Immature natural killer cell (primary cell): ENCODE data around the gene MBNL1. TPM values are rescaled to one million over a fixed set of nuclear protein-coding genes. Genes with fewer than 3 reads are reported as not detected.
"Not testable (repeated sequence)": the region's sequence is repeated elsewhere in the genome, so short reads cannot be mapped to it uniquely, and the experiment has no call there.

ENCODE experiments used
- DNase-seq, 3 donors: peaks; one replicate each; pipeline ENCODE4 v3.0.0; 2022; ENCODE audit warnings: mixed read lengths in 1 of 3
- H3K27ac Mint-ChIP-seq, 6 donors: one replicate each; pipeline ENCODE4 v1.8.0; 2020; ENCODE audit warnings: mixed read lengths in 6 of 6, mild to moderate bottlenecking in 5 of 6, inconsistent platforms in 4 of 6, moderate library complexity in 3 of 6
- H3K27me3 Mint-ChIP-seq, 3 donors: one replicate each; pipeline ENCODE4 v1.8.0; 2020 to 2021; ENCODE audit warnings: low read depth in 3 of 3, mild to moderate bottlenecking in 3 of 3, mixed read lengths in 3 of 3, moderate library complexity in 3 of 3, inconsistent platforms in 1 of 3
- H3K36me3 Mint-ChIP-seq, 3 donors: one replicate each; pipeline ENCODE4 v1.8.0; 2020; ENCODE audit warnings: mixed read lengths in 3 of 3, inconsistent platforms in 2 of 3, mild to moderate bottlenecking in 2 of 3
- H3K4me1 Mint-ChIP-seq, 2 donors: one replicate each; pipeline ENCODE4 v1.8.0; 2020; ENCODE audit warnings: inconsistent platforms in 2 of 2, mild to moderate bottlenecking in 2 of 2, mixed read lengths in 2 of 2, moderate library complexity in 1 of 2
- H3K4me3 Mint-ChIP-seq, 5 donors: one replicate each; pipeline ENCODE4 v1.8.0; 2020; ENCODE audit warnings: mild to moderate bottlenecking in 5 of 5, mixed read lengths in 5 of 5, inconsistent platforms in 3 of 5, moderate library complexity in 3 of 5
- H3K9me3 Mint-ChIP-seq, 6 donors: one replicate each; pipeline ENCODE4 v1.8.0; 2020; ENCODE audit warnings: mild to moderate bottlenecking in 6 of 6, mixed read lengths in 6 of 6, inconsistent platforms in 4 of 6, moderate library complexity in 3 of 6
- polyA plus RNA-seq, 3 donors: library from polyadenylated mRNA; unstranded; fragments of 300-500 nt; fragmentation: Illumina TruSeq; gene quantifications; one replicate each; pipeline ENCODE4 v1.2.3, GENCODE V29; 2021

Gene MBNL1
- polyA plus RNA-seq, 3 donors from 2014 or later: 270 to 399 (median 286) TPM

DNA sequence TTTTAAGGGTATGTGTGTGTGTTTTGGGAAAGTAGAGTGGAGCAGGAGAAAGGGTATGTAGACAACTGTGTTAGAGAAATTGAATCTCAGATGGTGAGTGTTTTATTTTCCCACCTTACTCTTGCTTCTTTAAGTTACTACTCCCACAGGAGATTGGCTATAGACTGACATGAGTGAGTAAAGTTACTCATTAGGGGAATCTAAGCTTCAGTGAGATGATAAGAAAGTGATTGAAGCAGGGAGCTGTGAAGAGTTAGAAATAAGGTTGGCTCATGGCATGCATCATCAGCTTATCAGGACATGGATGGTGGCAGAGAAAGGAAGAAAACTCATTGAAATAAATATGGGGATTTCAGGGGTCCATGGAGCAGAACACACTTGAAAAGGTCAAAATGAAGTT, 88.9 kb downstream of the MBNL1 start:
- Mint-ChIP-seq H3K27me3 (peaks cover 0 to 2% (median 1%) of the 10 kb centered on the region in 3 donors), H3K36me3 (peaks cover 0 to 14% (median 4%) of the 10 kb centered on the region in 3 donors), H3K4me3 (peak overlapping the region in 1 of 5 donors; percentile 1), H3K4me1 (peaks cover 68 to 100% of the 10 kb centered on the region in 2 donors), H3K9me3 (no peaks in the 10 kb centered on the region), H3K27ac (peak overlapping the region; percentile 8 to 68 (median 55))
- DNase-seq: no peak

DNA sequence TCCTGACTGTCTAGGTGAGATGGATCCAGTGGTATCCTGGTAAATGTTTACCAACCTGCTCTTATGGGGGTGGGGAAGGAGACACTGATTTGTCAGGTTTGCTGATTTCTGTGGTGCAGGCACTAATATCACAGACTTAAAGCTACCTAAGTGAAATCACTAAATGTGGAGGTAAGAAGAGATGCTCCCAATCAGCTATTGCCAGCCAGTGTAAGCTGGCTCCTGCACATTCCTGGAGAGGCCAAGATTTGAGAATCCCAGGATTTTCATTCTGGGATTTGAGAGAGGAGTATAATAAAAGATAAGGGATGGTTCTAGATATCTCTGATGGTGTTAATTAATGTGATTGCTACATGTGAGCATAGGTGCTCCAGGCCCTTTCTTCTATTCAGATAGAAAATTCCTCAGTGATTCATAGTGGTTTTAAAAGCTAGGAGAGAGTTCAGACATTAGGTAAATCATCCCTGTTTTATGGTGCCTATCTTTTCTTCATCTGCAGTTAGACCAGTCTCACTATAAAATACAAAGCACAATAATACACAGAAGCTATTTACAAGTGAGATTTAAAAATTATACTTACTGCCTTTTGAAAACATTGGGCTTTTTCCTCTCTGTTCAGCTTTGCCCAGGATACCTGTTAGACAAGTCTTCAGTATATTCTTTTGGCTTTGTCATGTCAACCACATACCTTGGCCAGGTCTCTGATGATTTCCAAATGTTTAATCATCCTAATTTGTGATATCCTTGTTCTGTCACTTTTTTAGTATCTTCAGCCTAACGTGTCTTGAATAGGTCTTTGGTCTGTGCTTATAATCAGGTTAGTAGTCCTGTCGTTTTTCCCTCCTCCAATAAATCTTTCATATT, 90.9 kb downstream of the MBNL1 start:
- Mint-ChIP-seq H3K9me3 (no peaks in the 10 kb centered on the region), H3K4me1 (peaks cover 71 to 100% of the 10 kb centered on the region in 2 donors), H3K27ac (peak overlapping the region in 5 of 6 donors; percentile 21 to 86 (median 44)), H3K4me3 (peak overlapping the region in 1 of 5 donors; percentile 7), H3K36me3 (peaks cover 0 to 14% (median 4%) of the 10 kb centered on the region in 3 donors), H3K27me3 (peaks cover 0 to 2% (median 1%) of the 10 kb centered on the region in 3 donors)
- no peak for DNase-seq

DNA sequence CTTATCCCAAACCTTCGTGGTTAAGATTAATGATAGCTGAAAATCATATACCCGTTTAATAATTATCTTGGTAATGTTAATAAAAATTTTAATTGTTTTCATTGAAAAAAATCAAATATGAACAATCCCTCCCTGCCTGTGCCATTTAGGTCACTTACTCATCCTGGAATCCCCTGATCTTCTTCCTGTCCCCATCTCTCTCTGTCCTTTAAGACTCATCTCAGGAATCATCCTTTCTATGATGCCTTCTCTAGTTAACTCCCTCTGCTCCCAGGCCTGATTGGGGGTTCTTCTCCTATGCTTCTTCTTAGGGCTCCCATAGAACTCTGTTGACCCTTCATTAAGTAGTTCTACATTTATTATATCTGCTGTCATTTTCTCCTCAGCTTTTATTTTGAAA, 91.6 kb downstream of the MBNL1 start:
- Mint-ChIP-seq H3K4me1 (peaks cover 73 to 100% of the 10 kb centered on the region in 2 donors), H3K27ac (peak overlapping the region; percentile 37 to 87 (median 58)), H3K9me3 (no peaks in the 10 kb centered on the region), H3K4me3 (peak overlapping the region in 2 of 5 donors; percentile 2 to 7), H3K27me3 (peaks cover 0 to 2% (median 1%) of the 10 kb centered on the region in 3 donors), H3K36me3 (peaks cover 0 to 14% (median 4%) of the 10 kb centered on the region in 3 donors)
- DNase-seq: no peak

DNA sequence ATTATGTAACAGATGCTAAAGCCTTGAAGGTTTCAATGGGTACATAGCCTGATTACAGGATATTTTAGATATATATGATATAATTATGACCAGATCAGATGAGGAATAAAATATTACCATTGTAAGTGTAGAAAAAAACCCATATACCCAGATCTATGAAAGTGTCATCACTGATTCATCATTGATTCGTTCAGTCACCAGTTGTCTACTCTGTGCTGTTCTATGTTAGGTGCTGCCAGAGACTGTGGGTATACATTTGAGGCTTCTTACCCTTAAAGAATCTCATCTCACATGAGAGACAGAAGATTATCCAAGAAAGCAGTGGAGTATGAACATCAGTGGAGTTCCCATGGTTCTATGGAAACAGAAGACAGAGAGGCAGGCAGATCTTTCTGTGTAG, 92.2 kb downstream of the MBNL1 start:
- peak overlapping the region; percentile 15 to 81 (median 64) for H3K27ac Mint-ChIP-seq
- H3K4me1 Mint-ChIP-seq: peaks cover 75 to 100% of the 10 kb centered on the region in 2 donors
- H3K27me3 Mint-ChIP-seq: peaks cover 0 to 2% (median 1%) of the 10 kb centered on the region in 3 donors
- H3K36me3 Mint-ChIP-seq: peaks cover 0 to 14% (median 4%) of the 10 kb centered on the region in 3 donors
- no peaks in the 10 kb centered on the region for H3K9me3 Mint-ChIP-seq
- DNase-seq: no peak
- H3K4me3 Mint-ChIP-seq: peak overlapping the region in 3 of 5 donors; percentile 1 to 4 (median 2)

DNA sequence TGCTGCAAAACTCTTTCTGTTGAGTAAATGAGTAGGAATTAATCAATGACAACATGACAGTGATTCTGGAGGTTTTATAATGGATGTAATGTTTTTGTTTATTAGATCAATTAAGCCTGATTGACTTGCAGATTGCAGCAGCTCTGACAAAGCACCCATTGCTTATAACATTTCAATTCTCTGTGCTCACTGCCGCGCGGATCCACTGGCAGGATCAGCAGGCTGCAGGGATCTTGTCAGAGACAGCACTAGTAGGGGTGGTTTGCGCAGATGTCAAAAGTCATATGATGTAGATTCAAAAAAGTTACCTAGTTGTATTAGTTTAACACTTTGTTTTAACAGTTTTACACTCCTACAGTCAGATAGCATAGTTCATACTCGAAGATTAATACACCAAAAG, 93.4 kb downstream of the MBNL1 start:
- H3K36me3 Mint-ChIP-seq: peaks cover 3 to 17% (median 8%) of the 10 kb centered on the region in 3 donors
- peaks cover 75 to 100% of the 10 kb centered on the region in 2 donors for H3K4me1 Mint-ChIP-seq
- no peak for DNase-seq
- H3K9me3 Mint-ChIP-seq: no peaks in the 10 kb centered on the region
- H3K4me3 Mint-ChIP-seq: peak overlapping the region in 2 of 5 donors; percentile 2 to 11
- H3K27ac Mint-ChIP-seq: peak overlapping the region in 5 of 6 donors; percentile 27 to 68 (median 55)
- peaks cover 0 to 2% (median 0%) of the 10 kb centered on the region in 3 donors for H3K27me3 Mint-ChIP-seq

DNA sequence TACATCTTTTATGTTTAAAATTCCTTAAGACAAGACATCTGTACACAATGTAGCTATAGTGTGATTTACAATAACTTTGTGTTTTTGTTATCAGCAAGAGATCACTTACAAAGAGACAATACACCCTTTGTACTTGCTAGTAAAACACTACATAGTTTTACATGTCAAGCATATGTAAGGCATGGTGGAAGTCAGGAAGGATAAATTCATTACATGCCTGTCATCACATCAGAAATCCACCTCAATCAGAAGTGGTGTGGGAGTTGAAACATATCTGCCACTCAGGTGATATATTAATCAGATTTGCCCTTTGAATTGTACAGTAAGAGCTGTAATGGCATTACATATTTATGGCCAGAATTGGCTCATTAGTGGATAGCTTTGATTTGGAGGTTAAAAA, 95.5 kb downstream of the MBNL1 start:
- peaks cover 10 to 27% (median 13%) of the 10 kb centered on the region in 3 donors for H3K36me3 Mint-ChIP-seq
- H3K27ac Mint-ChIP-seq: peak overlapping the region in 5 of 6 donors; percentile 28 to 89 (median 71)
- H3K4me1 Mint-ChIP-seq: peaks cover 84 to 100% of the 10 kb centered on the region in 2 donors
- H3K9me3 Mint-ChIP-seq: no peaks in the 10 kb centered on the region
- DNase-seq: no peak
- H3K4me3 Mint-ChIP-seq: peak overlapping the region in 1 of 5 donors; percentile 14
- peaks cover 0 to 2% (median 0%) of the 10 kb centered on the region in 3 donors for H3K27me3 Mint-ChIP-seq

DNA sequence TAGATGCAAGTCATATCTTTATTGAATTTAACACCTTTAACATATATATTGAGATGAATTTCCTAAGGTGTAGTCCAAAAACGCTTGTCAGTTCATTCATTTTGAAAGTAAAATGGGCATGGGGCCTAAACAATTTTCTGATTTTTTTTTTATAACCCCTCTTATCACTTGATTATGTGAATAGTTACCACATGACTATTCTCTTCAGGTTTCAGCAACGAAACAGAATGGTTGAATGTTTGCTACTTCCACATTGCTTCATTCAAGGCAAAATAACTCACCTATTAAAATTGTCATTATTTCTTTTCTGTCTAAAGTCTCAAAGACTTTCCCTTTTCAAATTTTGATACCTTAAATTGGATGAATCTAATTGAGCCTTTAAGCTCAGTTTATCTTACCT, 96.4 kb downstream of the MBNL1 start:
- Mint-ChIP-seq H3K27me3 (peaks cover 0 to 2% (median 0%) of the 10 kb centered on the region in 3 donors), H3K27ac (peak overlapping the region in 4 of 6 donors; percentile 17 to 71 (median 47)), H3K9me3 (no peaks in the 10 kb centered on the region), H3K36me3 (peaks cover 10 to 25% (median 13%) of the 10 kb centered on the region in 3 donors), H3K4me3 (peak overlapping the region in 2 of 5 donors; percentile 11 to 52), H3K4me1 (peaks cover 84 to 100% of the 10 kb centered on the region in 2 donors)
- no peak for DNase-seq

DNA sequence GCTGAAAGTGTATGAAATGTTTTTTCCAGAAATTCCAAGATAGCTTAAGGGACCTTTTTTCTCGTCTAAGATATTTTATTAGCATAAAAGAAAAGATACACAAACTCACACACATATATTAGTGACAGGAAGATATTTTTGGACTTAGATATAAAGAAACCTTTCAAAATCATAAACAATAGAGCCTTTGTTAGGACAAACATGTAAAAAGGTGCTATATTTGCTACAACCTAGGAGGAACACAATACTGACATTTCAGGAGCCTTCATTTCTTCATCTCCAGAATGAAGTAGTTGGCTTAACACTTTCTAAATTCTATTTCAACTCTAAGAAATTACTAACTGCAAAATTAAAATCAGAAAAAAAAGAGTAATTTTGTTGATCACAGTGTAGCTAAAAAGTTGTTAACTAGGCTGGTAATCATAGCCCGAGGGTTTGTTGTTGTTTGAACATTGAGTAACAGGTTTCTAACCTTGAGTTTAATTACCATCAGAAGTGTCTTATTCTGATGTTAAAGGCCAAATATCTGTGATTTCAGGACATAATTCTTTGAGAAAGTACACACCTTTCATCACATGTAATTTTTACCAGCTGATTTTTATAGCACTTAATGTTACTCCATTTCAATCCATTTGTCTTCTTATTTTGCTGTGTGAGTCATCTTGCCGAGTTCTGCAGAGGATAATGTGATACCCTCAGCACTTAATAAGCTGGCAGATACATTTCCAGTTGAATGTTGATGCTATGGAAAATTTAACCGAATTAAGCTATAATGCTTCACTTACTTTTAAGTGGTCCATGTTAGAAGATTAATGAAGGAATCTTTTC, 97.3 kb downstream of the MBNL1 start:
- DNase-seq: no peak
- H3K4me3 Mint-ChIP-seq: peak overlapping the region in 1 of 5 donors; percentile 44
- H3K9me3 Mint-ChIP-seq: no peaks in the 10 kb centered on the region
- peak overlapping the region in 3 of 6 donors; percentile 18 to 75 (median 36) for H3K27ac Mint-ChIP-seq
- H3K36me3 Mint-ChIP-seq: peaks cover 10 to 22% (median 13%) of the 10 kb centered on the region in 3 donors
- H3K27me3 Mint-ChIP-seq: peaks cover 0 to 2% (median 2%) of the 10 kb centered on the region in 3 donors
- H3K4me1 Mint-ChIP-seq: peaks cover 88 to 100% of the 10 kb centered on the region in 2 donors

DNA sequence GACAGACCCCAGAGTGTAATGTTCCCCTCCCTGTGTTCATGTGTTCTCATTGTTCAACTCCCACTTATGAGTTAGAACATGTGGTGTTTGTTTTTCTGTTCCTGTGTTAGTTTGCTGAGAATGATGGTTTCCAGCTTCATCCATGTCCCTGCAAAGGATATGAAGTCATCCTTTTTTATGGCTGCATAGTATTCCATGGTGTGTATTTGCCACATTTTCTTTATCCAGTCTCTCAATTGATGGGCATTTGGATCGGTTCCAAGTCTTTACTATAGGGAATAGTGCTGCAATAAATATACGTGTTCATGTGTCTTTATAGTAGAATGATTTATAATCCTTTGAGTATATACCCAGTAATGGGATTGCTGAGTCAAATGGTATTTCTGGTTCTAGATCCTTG, 98.5 kb downstream of the MBNL1 start:
- Mint-ChIP-seq H3K36me3 (peaks cover 6 to 24% (median 13%) of the 10 kb centered on the region in 3 donors), H3K4me1 (peaks cover 88 to 100% of the 10 kb centered on the region in 2 donors), H3K4me3 (peak overlapping the region in 1 of 5 donors; percentile 0), H3K27ac (peak overlapping the region in 5 of 6 donors; percentile 47 to 86 (median 62))
- not testable (repeated sequence) for H3K9me3 Mint-ChIP-seq, H3K27me3 Mint-ChIP-seq, DNase-seq

DNA sequence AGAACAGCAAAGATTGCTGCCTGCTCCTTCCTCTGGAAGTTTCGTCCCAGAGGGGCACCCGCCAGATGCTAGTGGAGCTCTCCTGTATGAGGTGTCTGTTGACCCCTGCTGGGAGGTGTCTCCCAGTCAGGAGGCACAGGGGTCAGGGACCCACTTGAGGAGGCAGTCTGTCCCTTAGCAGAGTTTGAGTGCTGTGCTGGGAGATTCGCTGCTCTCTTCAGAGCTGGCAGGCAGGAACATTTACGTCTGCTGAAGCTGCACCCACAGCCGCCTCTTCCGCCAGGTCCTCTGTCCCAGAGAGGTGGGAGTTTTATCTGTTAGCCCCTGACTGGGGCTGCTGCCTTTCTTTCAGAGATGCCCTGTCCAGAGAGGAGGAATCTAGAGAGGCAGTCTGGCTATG, 103.9 kb downstream of the MBNL1 start:
- H3K27me3 Mint-ChIP-seq: not testable (repeated sequence)
- peak overlapping the region in 2 of 5 donors; percentile 20 to 80 for H3K4me3 Mint-ChIP-seq

DNA sequence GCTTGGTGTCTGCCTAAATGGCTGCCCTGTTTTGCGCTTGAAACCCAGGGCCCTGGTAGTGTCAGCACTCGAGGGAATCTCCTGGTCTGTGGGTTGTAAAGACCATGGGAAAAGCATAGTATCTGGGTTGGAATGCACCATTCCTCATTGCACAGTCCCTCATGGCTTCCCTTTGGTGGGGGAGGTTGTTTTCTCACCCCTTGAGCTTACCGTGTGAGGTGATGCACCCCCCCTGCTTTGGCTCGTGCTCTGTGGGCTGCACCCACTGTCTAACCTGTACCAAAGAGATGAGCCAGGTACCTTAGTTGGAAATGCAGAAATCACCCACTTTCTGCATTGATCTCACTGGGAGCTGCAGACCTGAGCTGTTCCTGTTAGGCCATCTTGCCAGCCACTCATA, 104.7 kb downstream of the MBNL1 start:
- H3K9me3 Mint-ChIP-seq: no peaks in the 10 kb centered on the region
- peak overlapping the region in 4 of 5 donors; percentile 23 to 68 (median 46) for H3K4me3 Mint-ChIP-seq
- H3K27ac Mint-ChIP-seq: peak overlapping the region in 5 of 6 donors; percentile 32 to 73 (median 47)
- DNase-seq: no peak
- peaks cover 0 to 3% (median 0%) of the 10 kb centered on the region in 3 donors for H3K27me3 Mint-ChIP-seq
- H3K36me3 Mint-ChIP-seq: peaks cover 0 to 10% (median 0%) of the 10 kb centered on the region in 3 donors
- H3K4me1 Mint-ChIP-seq: peaks cover 87 to 98% of the 10 kb centered on the region in 2 donors

More for the DNA sequence above, 103.9 kb downstream of the MBNL1 start:
- H3K36me3 Mint-ChIP-seq: peaks cover 0 to 12% (median 4%) of the 10 kb centered on the region in 3 donors
- not testable (repeated sequence) for DNase-seq, H3K9me3 Mint-ChIP-seq
- H3K27ac Mint-ChIP-seq: peak overlapping the region in 4 of 6 donors; percentile 32 to 86 (median 40)
- peaks cover 91 to 100% of the 10 kb centered on the region in 2 donors for H3K4me1 Mint-ChIP-seq

DNA sequence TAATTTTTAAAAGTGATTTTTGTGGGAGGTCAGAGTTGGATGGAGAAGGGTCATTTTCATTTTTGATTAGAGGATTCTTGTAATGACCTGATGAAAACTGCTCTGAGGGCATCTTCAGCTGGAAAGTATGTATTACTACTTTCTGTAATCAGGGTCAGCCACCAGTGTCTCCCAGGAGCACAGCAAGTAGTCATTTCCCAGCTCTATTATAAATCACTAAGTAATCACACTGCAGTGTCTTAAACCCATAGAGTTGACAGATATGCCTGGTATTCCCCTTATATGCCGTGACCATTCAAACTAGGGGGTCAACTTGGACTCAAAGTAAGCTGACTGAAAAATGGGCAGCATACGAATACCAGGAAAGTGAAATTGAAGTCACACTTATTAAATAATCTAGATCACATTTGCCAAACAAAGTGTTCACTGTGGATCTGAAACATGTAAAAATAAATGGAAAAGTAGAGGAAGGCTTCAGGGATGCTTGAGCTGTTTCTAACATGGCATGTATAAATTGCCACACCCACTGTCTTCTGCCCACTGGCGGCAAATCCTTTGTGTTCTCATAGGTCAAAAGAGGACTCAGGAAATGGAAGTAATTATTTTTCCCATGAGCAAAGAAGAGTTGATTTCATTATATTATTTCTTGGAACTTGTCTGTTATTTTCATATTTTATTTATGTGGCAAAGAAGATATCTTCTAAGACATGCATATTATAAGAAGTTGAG, 105.7 kb downstream of the MBNL1 start:
- Mint-ChIP-seq H3K36me3 (peaks cover 0 to 12% (median 0%) of the 10 kb centered on the region in 3 donors), H3K27ac (peak overlapping the region in 4 of 6 donors; percentile 9 to 78 (median 56)), H3K9me3 (no peaks in the 10 kb centered on the region), H3K4me1 (peaks cover 82 to 95% of the 10 kb centered on the region in 2 donors), H3K27me3 (peaks cover 0 to 3% (median 0%) of the 10 kb centered on the region in 3 donors), H3K4me3 (peak overlapping the region in 3 of 5 donors; percentile 0 to 38 (median 1))
- no peak for DNase-seq
